Heart left ventricle (tissue), 13 donors: ENCODE results near the gene IFNA13.

Experiments used
- CTCF ChIP-seq, 12 donors: fragments of 200-600 bp; sonication (generic) in 4 of 12; IDR thresholded peaks; one replicate each; pipeline versions ENCODE4 v1.5.0 to v1.8.0; 2018 to 2022; ENCODE audit warnings: antibody characterized with exemption in 12 of 12, mild to moderate bottlenecking in 5 of 12
- POLR2A ChIP-seq, 2 donors: fragments of 450-650 bp; IDR thresholded peaks; one replicate each; pipeline ENCODE4 v1.6.1; 2017; ENCODE audit warnings: antibody characterized with exemption in 2 of 2, mild to moderate bottlenecking in 2 of 2, moderate library complexity in 2 of 2
- donor health status: ischemic (EF 13 %, LVEDD 7.1; RV severe dilation, severe dysfunction).
- donor health status: DM: no; HTN: yes; CAD: no.
- donor health status: DM: no; HTN: no; CAD: no.
- donor health status: ischemic (EF 25% LVEDD 6.9; RV normal size, moderate dysfunction).
- donor health status: ischemic (EF 25% LVEDD 5.7; RV mildly dilated, moderate dysfunction).
- donor health status: ischemic (EF 35%, LVEDD 5.7; RV mildly dilated, moderate dysfunction).
- donor health status: nonischemic (EF 11% LVEDD 7.7; RV severe dilation, severe dysfunction).
- donor health status: DM: yes; HTN: yes; CAD: no.
- donor health status: PGD.
- donor health status: ischemic (EF 29% LVEDD 5.4; RV normal size, mild dysfunction).
- donor health status: nonischemic (EF 23%, LVEDD 6.1; RV moderate dilation, normal function).

DNA sequence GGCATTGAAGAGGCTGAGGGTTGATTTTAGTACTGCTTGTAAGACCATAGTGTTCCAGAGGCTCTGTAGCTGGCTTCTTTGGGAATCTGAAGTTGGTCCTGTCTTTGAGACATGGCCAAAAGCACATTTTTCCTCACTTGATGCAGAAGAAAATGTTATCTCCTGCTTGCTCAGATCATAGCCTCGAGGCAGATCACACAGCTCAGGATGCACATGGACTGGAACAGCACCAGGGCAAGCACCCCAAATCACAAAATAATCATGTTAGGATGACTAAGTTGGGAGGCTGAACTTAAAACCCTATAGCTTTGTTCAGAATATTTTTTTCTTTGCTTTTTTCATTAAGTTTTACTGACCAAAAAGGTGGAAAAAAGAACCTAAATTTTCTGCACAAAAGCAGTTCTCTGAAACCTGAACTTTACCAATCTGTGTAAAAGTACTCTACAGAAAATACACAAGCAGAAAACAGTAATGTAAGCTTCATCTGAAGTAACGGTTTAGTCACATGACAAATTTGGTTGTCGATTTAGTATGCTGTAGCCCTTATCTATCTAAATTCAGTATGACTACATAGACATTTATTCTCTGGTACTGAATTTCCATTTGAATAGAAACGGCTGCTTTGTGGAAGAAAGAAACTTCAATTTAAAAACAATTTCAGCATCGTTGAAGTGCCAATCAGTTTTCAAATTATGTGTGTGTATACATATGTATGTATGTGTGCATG is 36.0 kb downstream of the IFNA13 start:
- TF ChIP-seq CTCF (IDR thresholded peaks at IDR 0.05) (no peak), POLR2A (IDR thresholded peaks at IDR 0.05) (no peak)
